ENCODE results near the gene SNAP91. TPM values are rescaled to one million over a fixed set of nuclear protein-coding genes. Genes with fewer than 3 reads are reported as not detected.

SNAP91 gene
- total and polyA plus RNA-seq, 2 experiments from 2014 or later = 0.53 to 1.4 TPM

DNA sequence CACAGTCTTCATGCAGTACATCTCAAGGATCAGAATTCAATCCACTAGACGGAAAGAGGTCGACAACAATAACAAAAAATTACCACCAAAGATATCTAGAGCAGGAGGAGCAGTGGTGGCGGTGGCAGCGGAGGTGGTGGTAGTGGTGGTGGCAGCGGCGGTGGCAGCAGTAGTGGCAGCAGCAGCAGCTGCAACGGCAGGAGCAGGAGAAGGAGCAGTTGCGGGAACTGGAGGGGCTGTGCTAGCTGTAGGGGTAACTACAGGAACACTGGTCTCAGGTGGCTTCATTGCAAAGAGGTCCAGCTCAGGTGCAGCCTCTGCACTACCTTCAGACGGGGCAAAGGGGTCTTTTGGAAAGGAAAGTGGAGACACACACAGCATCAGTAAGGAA, 115.5 kb downstream of the SNAP91 start:
- no peaks in the 10 kb centered on the region for H4K20me1 ChIP-seq (ENCODE audit: insufficient read depth, poor library complexity, severe bottlenecking)
- 90% methylated on average over 9 of the region's 9 CpGs for WGBS (ENCODE audit: low lambda C conversion rate, missing lambda C conversion rate)
- no peak for DNase-seq (ENCODE audit: low spot score)
- TF ChIP-seq EZH2phosphoT487 (IDR thresholded peaks at IDR 0.05; ENCODE audit: low read depth, severe bottlenecking, unreplicated experiment) = no peak
- TF ChIP-seq, protein P1, sequence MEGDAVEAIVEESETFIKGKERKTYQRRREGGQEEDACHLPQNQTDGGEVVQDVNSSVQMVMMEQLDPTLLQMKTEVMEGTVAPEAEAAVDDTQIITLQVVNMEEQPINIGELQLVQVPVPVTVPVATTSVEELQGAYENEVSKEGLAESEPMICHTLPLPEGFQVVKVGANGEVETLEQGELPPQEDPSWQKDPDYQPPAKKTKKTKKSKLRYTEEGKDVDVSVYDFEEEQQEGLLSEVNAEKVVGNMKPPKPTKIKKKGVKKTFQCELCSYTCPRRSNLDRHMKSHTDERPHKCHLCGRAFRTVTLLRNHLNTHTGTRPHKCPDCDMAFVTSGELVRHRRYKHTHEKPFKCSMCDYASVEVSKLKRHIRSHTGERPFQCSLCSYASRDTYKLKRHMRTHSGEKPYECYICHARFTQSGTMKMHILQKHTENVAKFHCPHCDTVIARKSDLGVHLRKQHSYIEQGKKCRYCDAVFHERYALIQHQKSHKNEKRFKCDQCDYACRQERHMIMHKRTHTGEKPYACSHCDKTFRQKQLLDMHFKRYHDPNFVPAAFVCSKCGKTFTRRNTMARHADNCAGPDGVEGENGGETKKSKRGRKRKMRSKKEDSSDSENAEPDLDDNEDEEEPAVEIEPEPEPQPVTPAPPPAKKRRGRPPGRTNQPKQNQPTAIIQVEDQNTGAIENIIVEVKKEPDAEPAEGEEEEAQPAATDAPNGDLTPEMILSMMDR (IDR thresholded peaks at IDR 0.05; ENCODE audit: poor library complexity) = no peak
- TF ChIP-seq EZH2 (IDR thresholded peaks at IDR 0.05; ENCODE audit: borderline replicate concordance) = no peak
- no peaks in the 10 kb centered on the region for H3K79me2 ChIP-seq
- H3K4me3 ChIP-seq = no peak overlapping the region
- no peaks in the 10 kb centered on the region for H3K9me2 ChIP-seq (replicated peaks; ENCODE audit: insufficient read depth)
- no peaks in the 10 kb centered on the region for H3K36me3 ChIP-seq (replicated peaks; ENCODE audit: insufficient read depth, low read depth)
- no peaks in the 10 kb centered on the region for H3K9me3 ChIP-seq (ENCODE audit: low read depth)
- no peaks in the 10 kb centered on the region for H3K4me1 ChIP-seq (ENCODE audit: insufficient read depth)
- H3K27ac ChIP-seq = no peak overlapping the region
- H3K4me2 ChIP-seq = no peak overlapping the region
- no peak overlapping the region for H2AFZ ChIP-seq
- no peaks in the 10 kb centered on the region for H3K27me3 ChIP-seq

DNA sequence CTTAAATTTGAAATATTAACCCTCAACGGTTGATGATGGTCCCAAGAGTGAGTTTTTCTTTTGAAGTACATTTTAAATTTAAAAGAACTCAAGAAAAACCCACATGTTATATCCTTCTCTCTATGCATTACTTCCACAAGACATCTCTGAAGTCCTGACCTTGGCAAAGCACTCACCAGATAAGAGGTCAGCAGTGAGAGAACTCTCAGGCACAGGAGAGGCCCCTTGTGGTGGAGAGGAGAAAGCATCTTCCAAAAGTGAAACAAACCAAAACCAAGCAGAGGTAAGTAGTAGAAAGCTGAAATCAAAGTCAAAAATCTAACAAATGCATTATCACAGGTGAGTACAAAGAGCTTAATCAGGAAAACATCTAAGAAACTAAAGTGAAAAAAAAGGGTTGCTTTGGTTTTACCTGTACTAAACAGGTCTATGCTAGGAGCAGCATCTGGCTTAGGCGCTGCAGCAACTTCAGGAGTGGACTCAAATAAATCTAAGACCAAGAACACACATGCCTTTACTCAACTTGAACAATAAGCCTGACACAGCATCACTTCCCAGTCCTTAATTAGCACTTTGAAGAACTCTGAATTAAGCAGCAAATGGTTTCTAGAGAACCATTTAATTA, 116.0 kb downstream of the SNAP91 start:
- no peak overlapping the region for H3K4me2 ChIP-seq
- H3K36me3 ChIP-seq (replicated peaks; ENCODE audit: insufficient read depth, low read depth) = no peaks in the 10 kb centered on the region
- H3K4me1 ChIP-seq (ENCODE audit: insufficient read depth) = no peaks in the 10 kb centered on the region
- H3K9me2 ChIP-seq (replicated peaks; ENCODE audit: insufficient read depth) = no peaks in the 10 kb centered on the region
- H3K27ac ChIP-seq = no peak overlapping the region
- no peaks in the 10 kb centered on the region for H3K9me3 ChIP-seq (ENCODE audit: low read depth)
- peak; percentile 47 for DNase-seq (ENCODE audit: low spot score)
- no peaks in the 10 kb centered on the region for H4K20me1 ChIP-seq (ENCODE audit: insufficient read depth, poor library complexity, severe bottlenecking)
- H3K79me2 ChIP-seq = no peaks in the 10 kb centered on the region
- WGBS (ENCODE audit: low lambda C conversion rate, missing lambda C conversion rate) = 85% methylated on average over 2 of the region's 2 CpGs
- no peaks in the 10 kb centered on the region for H3K27me3 ChIP-seq
- no peak overlapping the region for H2AFZ ChIP-seq
- no peak for TF ChIP-seq EZH2 (IDR thresholded peaks at IDR 0.05; ENCODE audit: borderline replicate concordance)
- no peak for TF ChIP-seq EZH2phosphoT487 (IDR thresholded peaks at IDR 0.05; ENCODE audit: low read depth, severe bottlenecking, unreplicated experiment)
- TF ChIP-seq, protein P1 (IDR thresholded peaks at IDR 0.05; ENCODE audit: poor library complexity) = peak; percentile 43
- no peak overlapping the region for H3K4me3 ChIP-seq

DNA sequence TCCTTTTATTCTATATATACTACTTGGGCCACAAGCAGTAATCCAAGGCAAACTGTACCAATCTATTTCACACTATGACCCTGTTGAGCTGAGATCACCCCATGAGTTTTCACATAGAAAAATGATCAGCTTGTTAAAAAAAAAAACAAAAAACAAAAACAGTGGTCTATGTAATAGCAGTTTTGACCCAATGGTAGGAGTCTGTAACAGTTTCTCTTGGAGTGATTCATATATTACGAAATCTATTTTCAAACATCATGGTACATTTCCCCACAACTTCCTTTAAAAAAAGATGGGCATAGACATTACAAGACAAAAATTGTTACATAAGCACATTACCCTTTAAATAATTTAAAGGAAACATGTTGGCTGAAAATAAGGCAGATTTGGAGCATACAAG, 118.5 kb downstream of the SNAP91 start:
- Histone ChIP-seq H3K4me2 (no peak overlapping the region), H3K9me2 (replicated peaks; ENCODE audit: insufficient read depth) (no peaks in the 10 kb centered on the region), H3K79me2 (no peaks in the 10 kb centered on the region), H3K27ac (no peak overlapping the region), H3K4me3 (no peak overlapping the region), H3K4me1 (ENCODE audit: insufficient read depth) (no peaks in the 10 kb centered on the region), H3K36me3 (replicated peaks; ENCODE audit: insufficient read depth, low read depth) (no peaks in the 10 kb centered on the region), H2AFZ (no peak overlapping the region), H3K9me3 (ENCODE audit: low read depth) (no peaks in the 10 kb centered on the region), H4K20me1 (ENCODE audit: insufficient read depth, poor library complexity, severe bottlenecking) (no peaks in the 10 kb centered on the region), H3K27me3 (no peaks in the 10 kb centered on the region)
- no peak for DNase-seq (ENCODE audit: low spot score)
- 93% methylated on average over 1 of the region's 1 CpG for WGBS (ENCODE audit: low lambda C conversion rate, missing lambda C conversion rate)
- TF ChIP-seq EZH2 (IDR thresholded peaks at IDR 0.05; ENCODE audit: borderline replicate concordance) (no peak), EZH2phosphoT487 (IDR thresholded peaks at IDR 0.05; ENCODE audit: low read depth, severe bottlenecking, unreplicated experiment) (no peak)

DNA sequence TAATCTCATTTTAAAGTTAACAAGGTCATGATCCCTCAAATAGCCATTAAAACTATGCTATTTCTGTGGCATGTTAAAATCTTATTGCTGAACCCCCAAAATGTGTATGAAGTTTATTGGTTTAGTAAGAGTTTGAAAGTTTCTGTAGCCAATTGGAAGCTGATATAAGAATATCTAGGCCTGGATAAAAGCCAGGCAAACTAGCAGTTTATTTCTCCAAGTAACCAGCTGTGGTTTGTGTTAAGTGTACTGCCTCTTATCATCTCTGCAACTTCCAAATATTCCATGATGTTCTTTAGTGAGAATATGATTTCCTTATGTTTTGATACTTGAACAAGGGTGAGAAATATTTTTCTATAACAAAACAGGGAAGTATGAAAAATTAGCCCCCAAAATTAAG, 119.8 kb downstream of the SNAP91 start:
- no peaks in the 10 kb centered on the region for H3K9me3 ChIP-seq (ENCODE audit: low read depth)
- no peaks in the 10 kb centered on the region for H3K36me3 ChIP-seq (replicated peaks; ENCODE audit: insufficient read depth, low read depth)
- no peaks in the 10 kb centered on the region for H4K20me1 ChIP-seq (ENCODE audit: insufficient read depth, poor library complexity, severe bottlenecking)
- H3K4me3 ChIP-seq = no peak overlapping the region
- H3K4me2 ChIP-seq = no peak overlapping the region
- H3K79me2 ChIP-seq = no peaks in the 10 kb centered on the region
- H3K4me1 ChIP-seq (ENCODE audit: insufficient read depth) = no peaks in the 10 kb centered on the region
- H3K9me2 ChIP-seq (replicated peaks; ENCODE audit: insufficient read depth) = no peaks in the 10 kb centered on the region
- no peak for TF ChIP-seq EZH2phosphoT487 (IDR thresholded peaks at IDR 0.05; ENCODE audit: low read depth, severe bottlenecking, unreplicated experiment)
- H3K27me3 ChIP-seq = no peaks in the 10 kb centered on the region
- DNase-seq (ENCODE audit: low spot score) = no peak
- H2AFZ ChIP-seq = no peak overlapping the region
- H3K27ac ChIP-seq = no peak overlapping the region
